H1 (cell line): Measurements from ENCODE around the gene PSMD12. TPM values are rescaled to one million over a fixed set of nuclear protein-coding genes. Genes with fewer than 3 reads are reported as not detected.

Source experiments
- CTCF ChIA-PET: fragments of 300-600 bp; sonication (Branson Sonifier 250); formaldehyde crosslinking; loops from one replicate; lab custom pipeline; 2021; ENCODE audit not compliant: partially characterized antibody; lab: Charles Lee
- POLR2A ChIA-PET: fragments of 300-600 bp; sonication (Branson Sonifier 250); formaldehyde crosslinking; loops from one replicate; lab custom pipeline; 2021; ENCODE audit warnings: inconsistent platforms; ENCODE audit not compliant: partially characterized antibody; lab: Charles Lee
- DNase-seq, 2 experiments: peaks; one replicate each; pipeline versions ENCODE4 v3.0.0 to v3.0.0-alpha.2; 2010 to 2022; ENCODE audit warnings: low spot score in 2 of 2, low read depth in 1 of 2, mixed read lengths in 1 of 2
- FAIRE-seq: peaks from 2 replicates; lab custom pipeline; 2011; peaks lifted over from hg19 to GRCh38; lab: Jason Lieb, UNC
- H2AFZ ChIP-seq: 2 replicates; pipeline ENCODE4 v1.8.1; 2012; ENCODE audit warnings: low read length, inconsistent platforms
- H2AK5ac ChIP-seq: 2 replicates; pipeline ENCODE4 v1.6.1; 2013; ENCODE audit warnings: low read depth, low read length
- H2BK120ac ChIP-seq: replicated peaks from 2 replicates; pipeline ENCODE3; 2013; ENCODE audit warnings: low read depth, low read length, inconsistent platforms
- H2BK12ac ChIP-seq: 2 replicates; pipeline ENCODE4 v1.6.1; 2013; ENCODE audit warnings: low read depth, low read length
- H2BK15ac ChIP-seq: 2 replicates; pipeline ENCODE4 v1.6.1; 2013; ENCODE audit warnings: low read length
- H2BK20ac ChIP-seq: 2 replicates; pipeline ENCODE4 v1.6.1; 2013; ENCODE audit warnings: low read length
- H2BK5ac ChIP-seq: 2 replicates; pipeline ENCODE4 v1.6.1; 2013; ENCODE audit warnings: low read depth, low read length
- H3K14ac ChIP-seq: 2 replicates; pipeline ENCODE4 v1.6.1; 2013; ENCODE audit warnings: inconsistent platforms; ENCODE audit not compliant: insufficient read length
- H3K18ac ChIP-seq: 2 replicates; pipeline ENCODE4 v1.6.1; 2013; ENCODE audit warnings: low read length; ENCODE audit errors: extremely low read depth
- H3K23ac ChIP-seq: 2 replicates; pipeline ENCODE4 v1.6.1; 2013; ENCODE audit warnings: inconsistent platforms; ENCODE audit not compliant: insufficient read length
- H3K23me2 ChIP-seq: 2 replicates; pipeline ENCODE4 v1.6.1; 2013; ENCODE audit warnings: low read depth, low read length
- H3K27ac ChIP-seq: 2 replicates; pipeline ENCODE4 v1.6.1; 2011; ENCODE audit warnings: low read depth, low read length, inconsistent platforms
- H3K27me3 ChIP-seq, 4 experiments: replicated peaks in 1 of 4; 1 replicate in 1 of 4; 2 replicates in 3 of 4; pipeline versions ENCODE4 v1.6.1 to v1.8.1; 2011 to 2013; ENCODE audit warnings: low read length in 3 of 4, mild to moderate bottlenecking in 3 of 4, inconsistent platforms in 2 of 4, mixed read lengths in 2 of 4, moderate library complexity in 1 of 4; ENCODE audit not compliant: control insufficient read depth in 3 of 4, insufficient read depth in 3 of 4; ENCODE audit errors: extremely low read depth in 1 of 4
- H3K36me3 ChIP-seq, 4 experiments: 2 replicates each; pipeline versions ENCODE4 v1.6.1 to v1.8.1; 2011 to 2013; ENCODE audit warnings: mild to moderate bottlenecking in 4 of 4, low read length in 3 of 4, moderate library complexity in 2 of 4, control low read depth in 1 of 4, inconsistent platforms in 1 of 4; ENCODE audit not compliant: insufficient read depth in 4 of 4, control insufficient read depth in 2 of 4
- H3K4ac ChIP-seq: replicated peaks from 2 replicates; pipeline ENCODE3; 2013; ENCODE audit warnings: low read length, low read depth, mixed read lengths, inconsistent platforms; ENCODE audit not compliant: insufficient read length
- H3K4me1 ChIP-seq, 4 experiments: replicated peaks in 1 of 4; 1 replicate in 1 of 4; 2 replicates in 3 of 4; pipeline versions ENCODE4 v1.6.1 to v1.8.1; 2011 to 2013; ENCODE audit warnings: low read length in 3 of 4, inconsistent platforms in 2 of 4, mixed read lengths in 1 of 4; ENCODE audit not compliant: insufficient read depth in 4 of 4, control insufficient read depth in 3 of 4
- H3K4me2 ChIP-seq, 2 experiments: 2 replicates each; pipeline versions ENCODE4 v1.6.1 to v1.8.1; 2011 to 2013; ENCODE audit warnings: low read depth in 2 of 2, low read length in 2 of 2, control low read depth in 1 of 2, inconsistent platforms in 1 of 2, mild to moderate bottlenecking in 1 of 2; ENCODE audit not compliant: insufficient read depth in 1 of 2
- H3K4me3 ChIP-seq, 4 experiments: fragments of 200-600, 300-600 bp in 1 of 4; sonication (generic), shearing (Covaris generic), sonication (Bioruptor Twin) in 1 of 4; 2 replicates each; pipeline versions ENCODE4 v1.5.1 to v1.8.1; 2011 to 2016; ENCODE audit warnings: low read length in 4 of 4, low read depth in 3 of 4, control low read depth in 2 of 4, inconsistent platforms in 2 of 4, mild to moderate bottlenecking in 2 of 4, mixed read lengths in 1 of 4, moderate library complexity in 1 of 4; ENCODE audit not compliant: insufficient read depth in 2 of 4; ENCODE audit errors: extremely low read depth in 1 of 4
- H3K56ac ChIP-seq: replicated peaks from 2 replicates; pipeline ENCODE3; 2013; ENCODE audit warnings: low read depth, mild to moderate bottlenecking, mixed read lengths, low read length, inconsistent platforms; ENCODE audit not compliant: insufficient read length
- H3K79me1 ChIP-seq: 2 replicates; pipeline ENCODE4 v1.6.1; 2013; ENCODE audit warnings: low read depth, low read length, control low read depth
- H3K79me2 ChIP-seq, 2 experiments: 2 replicates each; pipeline versions ENCODE4 v1.6.1 to v1.8.1; 2012 to 2013; ENCODE audit warnings: low read length in 2 of 2, mild to moderate bottlenecking in 2 of 2, inconsistent platforms in 1 of 2; ENCODE audit not compliant: insufficient read depth in 2 of 2, control insufficient read depth in 1 of 2
- H3K9ac ChIP-seq, 4 experiments: replicated peaks in 1 of 4; 1 replicate in 1 of 4; 2 replicates in 3 of 4; pipeline versions ENCODE4 v1.6.1 to v1.8.1; 2011 to 2013; ENCODE audit warnings: low read depth in 3 of 4, low read length in 3 of 4, control low read depth in 2 of 4, mild to moderate bottlenecking in 2 of 4, moderate library complexity in 2 of 4, inconsistent platforms in 1 of 4; ENCODE audit errors: extremely low read depth in 1 of 4
- H3K9me3 ChIP-seq, 2 experiments: 2 replicates each; pipeline versions ENCODE4 v1.6.1 to v1.8.1; 2012 to 2013; ENCODE audit warnings: mild to moderate bottlenecking in 2 of 2, moderate library complexity in 2 of 2, control low read depth in 1 of 2, inconsistent platforms in 1 of 2, low read depth in 1 of 2, low read length in 1 of 2, mixed read lengths in 1 of 2; ENCODE audit not compliant: insufficient read depth in 2 of 2
- H4K20me1 ChIP-seq, 2 experiments: replicated peaks in 1 of 2; 2 replicates each; pipeline versions ENCODE3 to v1.8.1; 2011 to 2013; ENCODE audit warnings: inconsistent platforms in 2 of 2, low read length in 2 of 2, mild to moderate bottlenecking in 1 of 2; ENCODE audit not compliant: insufficient read depth in 2 of 2, control insufficient read depth in 1 of 2
- H4K5ac ChIP-seq: 2 replicates; pipeline ENCODE4 v1.6.1; 2013; ENCODE audit warnings: low read length, low read depth, mixed read lengths, inconsistent platforms; ENCODE audit not compliant: insufficient read length
- H4K8ac ChIP-seq: 2 replicates; pipeline ENCODE4 v1.8.0; 2013; ENCODE audit warnings: mild to moderate bottlenecking, moderate library complexity, low read length, inconsistent platforms; ENCODE audit not compliant: insufficient read depth; ENCODE audit errors: extremely low read depth
- H4K91ac ChIP-seq: replicated peaks from 2 replicates; pipeline ENCODE3; 2013; ENCODE audit warnings: low read length, mixed read lengths, inconsistent platforms; ENCODE audit not compliant: insufficient read length
- EGR1 ChIP-seq: IDR thresholded peaks from 2 replicates; pipeline ENCODE4 v1.6.1; 2011; ENCODE audit warnings: low read depth, low read length, borderline replicate concordance
- KDM5A ChIP-seq: fragments of 200-600 bp; IDR thresholded peaks from 2 replicates; pipeline ENCODE4 v1.7.1; 2012; ENCODE audit warnings: mild to moderate bottlenecking, low read length, inconsistent platforms, mixed read lengths
- MAFK ChIP-seq: IDR thresholded peaks from 2 replicates; pipeline ENCODE4 v1.6.1; 2012; ENCODE audit warnings: low read depth, mild to moderate bottlenecking, improper control_type of control experiment, low read length
- NANOG ChIP-seq: IDR thresholded peaks from 2 replicates; pipeline ENCODE4 v1.6.1; 2011; ENCODE audit warnings: low read length, low read depth, mild to moderate bottlenecking, inconsistent platforms; ENCODE audit not compliant: insufficient read depth, poor library complexity, severe bottlenecking
- POU5F1 ChIP-seq: IDR thresholded peaks from 2 replicates; pipeline ENCODE4 v1.6.1; 2011; ENCODE audit warnings: low read depth, mild to moderate bottlenecking, low read length, moderate library complexity
- WGBS, 2 experiments: shearing (Covaris generic) in 1 of 2; methylation state at CpG; one replicate each; pipeline versions ENCODE4 v1.1.6 to v1.1.7; 2013 to 2015; ENCODE audit warnings: low lambda C conversion rate in 2 of 2, mixed read lengths in 2 of 2, inconsistent platforms in 1 of 2, low coverage in 1 of 2, missing lambda C conversion rate in 1 of 2; ENCODE audit not compliant: insufficient replicate concordance in 2 of 2, insufficient coverage in 1 of 2, insufficient read length in 1 of 2; ENCODE audit errors: extremely low coverage in 1 of 2, missing lambda C conversion rate in 1 of 2; 5-methylcytosine and 5-hydroxymethylcytosine counted together
- polyA plus RNA-seq, 7 experiments: library from polyadenylated mRNA; depleted of rRNA in 3 of 7; stranded (reverse) in 5 of 7; unstranded in 2 of 7; fragments of >200 nt in 5 of 7; fragments of 200-250 nt in 2 of 7; gene quantifications; 1 replicate in 5 of 7; 2 replicates in 1 of 7; 4 replicates in 1 of 7; pipeline versions ENCODE4 v1.2.1 to v1.2.3, GENCODE V29; 2011 to 2013; ENCODE audit warnings: missing spikeins in 2 of 7, mixed read lengths in 2 of 7
- total RNA-seq: library from RNA; stranded (reverse); fragmentation: NEBNext Ultra II Directional; extraction: Animal tissue kit (Norgen Biotek cat#: 25700); gene quantifications from 2 replicates; pipeline ENCODE4 v1.2.1, GENCODE V29; 2021

Gene PSMD12
- total and polyA plus RNA-seq, 2 of the 8 experiments (the other 6 are each of a cell fraction or from before 2014, with no cell fraction given), result 14.0 to 82.4 TPM

- 87% methylated on average over 9 of the region's 9 CpGs; no CpG with 5 or more reads in 1 of the 2 experiments for WGBS, 2 experiments
- no peak for DNase-seq
- Histone ChIP-seq H2AFZ (no peak overlapping the region), H2BK5ac (no peak overlapping the region), H2BK120ac (no peak overlapping the region), H3K23me2 (no peaks in the 10 kb centered on the region), H2BK20ac (no peak overlapping the region), H3K27ac (no peak overlapping the region), H4K5ac (no peak overlapping the region), H3K79me2 (peaks cover 2 to 80% of the 10 kb centered on the region in 2 experiments), H3K18ac (no peak overlapping the region), H4K8ac (no peak overlapping the region), H2BK15ac (no peak overlapping the region), H3K56ac (no peak overlapping the region), H3K4ac (no peak overlapping the region), H2BK12ac (no peak overlapping the region), H4K91ac (no peak overlapping the region), H3K23ac (no peak overlapping the region), H3K14ac (no peak overlapping the region), H3K9ac (no peak overlapping the region), H3K9me3 (peaks cover 0 to 2% of the 10 kb centered on the region in 2 experiments; a peak in 1 of 4 replicates), H3K27me3 (no peaks in the 10 kb centered on the region), H3K79me1 (no peaks in the 10 kb centered on the region; the same call in none of the 2 replicates), H3K4me3 (no peak overlapping the region), H2AK5ac (no peak overlapping the region), H3K36me3 (0 out of 8 replicates have a peak, but pooled peaks cover 0 to 3% (median 0%) of the 10 kb centered on the region in 4 experiments), H3K4me1 (no peaks in the 10 kb centered on the region; a peak in 3 of 7 replicates), H3K4me2 (no peak overlapping the region), H4K20me1 (peaks cover 0 to 2% of the 10 kb centered on the region in 2 experiments)
- no peak for FAIRE-seq
- POLR2A ChIA-PET, result no interaction called here
- CTCF ChIA-PET, result interaction anchor here (0.6 to 1.5 kb wide), 7 partner anchors 9 to 216 kb away, joined by 3 to 6 read pairs (median 3); no protein-coding TSS in a partner anchor
- TF ChIP-seq EGR1 (no peak), NANOG (no peak), KDM5A (no peak), POU5F1 (no peak), MAFK (no peak)
Measured at GRCh38 chr17:67393809-67394397, 27.5 kb upstream of the PSMD12 start.
